NCI-H146 (cell line): ENCODE measurements around the gene CCL28.

Experiments used
- DNase-seq: peaks from one replicate; lab custom pipeline; 2025; lab: John Stamatoyannopoulos, UW

The CCL28 gene

GRCh38 chr5:43357878-43358281, 54.3 kb downstream of the CCL28 start:
- no peak for DNase-seq

GRCh38 chr5:43357067-43357466, 55.1 kb downstream of the CCL28 start:
- no peak for DNase-seq

- DNase-seq: no peak
Observed at GRCh38 chr5:43354774-43355173, 57.4 kb downstream of the CCL28 start.

- DNase-seq: no peak
Observed at GRCh38 chr5:43353668-43354067, 58.5 kb downstream of the CCL28 start.

- DNase-seq: no peak
Observed at GRCh38 chr5:43352915-43353314, 59.3 kb downstream of the CCL28 start.

- DNase-seq: no peak
Observed at GRCh38 chr5:43352131-43352530, 60.1 kb downstream of the CCL28 start.

GRCh38 chr5:43348861-43349363, 63.3 kb downstream of the CCL28 start:
- peak; percentile 30 for DNase-seq

GRCh38 chr5:43348207-43348606, 64.0 kb downstream of the CCL28 start:
- peak; percentile 95 for DNase-seq

GRCh38 chr5:43338862-43339261, 73.3 kb downstream of the CCL28 start:
- DNase-seq: no peak

- DNase-seq: no peak
Observed at GRCh38 chr5:43336159-43336558, 76.0 kb downstream of the CCL28 start.

- DNase-seq: no peak
Observed at GRCh38 chr5:43335681-43336080, 76.5 kb downstream of the CCL28 start.

GRCh38 chr5:43332401-43332800, 79.8 kb downstream of the CCL28 start:
- DNase-seq: no peak
